HUDEP-2 (cell line): ENCODE results near the gene SELENOT.

Source experiments
- DNase-seq, 76 experiments: peaks; one replicate each; lab custom pipeline; 2025; ENCODE audit not compliant: unreplicated experiment in 76 of 76; lab: John Stamatoyannopoulos, UW

Gene SELENOT

GRCh38 chr3:150603153-150603979 lies at the start of gene SELENOT:
TSS of gene SELENOT (plus strand) at chr3:150603321. CDS start at chr3:150603363, 42 bp downstream.
- DNase-seq: peak; percentile 49 to 97 (median 92)

- no peak for DNase-seq
Observed at GRCh38 chr3:150555859-150556436, 47.2 kb upstream of the SELENOT start.

- no peak for DNase-seq
Observed at GRCh38 chr3:150556792-150557191, 46.3 kb upstream of the SELENOT start.

GRCh38 chr3:150557725-150558124 lies 45.4 kb upstream of the SELENOT start:
- DNase-seq: no peak

GRCh38 chr3:150564243-150564642 lies 38.9 kb upstream of the SELENOT start:
- no peak for DNase-seq

- DNase-seq: no peak
Observed at GRCh38 chr3:150567328-150567727, 35.8 kb upstream of the SELENOT start.

GRCh38 chr3:150577855-150578254 lies 25.3 kb upstream of the SELENOT start:
- no peak for DNase-seq

GRCh38 chr3:150581174-150581573 lies 21.9 kb upstream of the SELENOT start:
- no peak for DNase-seq

- no peak for DNase-seq
Observed at GRCh38 chr3:150582620-150583019, 20.5 kb upstream of the SELENOT start.

GRCh38 chr3:150583028-150583427 lies 20.1 kb upstream of the SELENOT start:
- DNase-seq: no peak

GRCh38 chr3:150588027-150588830 lies 14.9 kb upstream of the SELENOT start:
- peak in 23 of 76 experiments; percentile 1 to 76 (median 23) for DNase-seq

GRCh38 chr3:150589759-150590158 lies 13.4 kb upstream of the SELENOT start:
- DNase-seq: peak in 15 of 76 experiments; percentile 5 to 40 (median 14)

GRCh38 chr3:150594150-150594549 lies 9.0 kb upstream of the SELENOT start:
- DNase-seq: no peak

- no peak for DNase-seq
Observed at GRCh38 chr3:150597646-150598045, 5.5 kb upstream of the SELENOT start.

GRCh38 chr3:150599611-150600297 lies 3.4 kb upstream of the SELENOT start:
- DNase-seq: peak in 5 of 76 experiments; percentile 9 to 26 (median 12)

- DNase-seq: peak in 15 of 76 experiments; percentile 4 to 57 (median 29)
Observed at GRCh38 chr3:150600647-150601530, 2.2 kb upstream of the SELENOT start.

GRCh38 chr3:150602426-150603152 lies 532 bp upstream of the SELENOT start:
- DNase-seq: peak in 1 of 76 experiments; percentile 12

- peak in 4 of 76 experiments; percentile 27 to 49 (median 41) for DNase-seq
Observed at GRCh38 chr3:150603980-150604319, 829 bp downstream of the SELENOT start.
